ENCODE measurements around the gene IL11RA.

- TF ChIP-seq CTCF (IDR thresholded peaks at IDR 0.05), result no peak
- no peak for TF ChIP-seq POLR2A (IDR thresholded peaks at IDR 0.05)
Observed at GRCh38 chr9:34662526-34663302, 10.7 kb downstream of the IL11RA start, which contains the start of gene CCL27.

Data from uterus (tissue), 2 donors.